ENCODE measurements around the gene BIRC3.

- TF ChIP-seq EZH2 (IDR thresholded peaks at IDR 0.05) (no peak), POLR2AphosphoS5 (IDR thresholded peaks at IDR 0.05; ENCODE audit: borderline replicate concordance, low read depth, low read length) (no peak), FOXP2 (optimal IDR thresholded peaks at IDR 0.05; ENCODE audit: control extremely low read depth, extremely low read length, insufficient read depth) (no peak)
Measured at GRCh38 chr11:102293873-102294601, 23.2 kb upstream of the BIRC3 start.

Measured in SK-N-MC (cell line).